ENCODE data around the gene ACAP1. TPM values are rescaled to one million over a fixed set of nuclear protein-coding genes. Genes with fewer than 3 reads are reported as not detected.

Gene ACAP1
- total and polyA plus RNA-seq, 9 of the 15 experiments (the other 6 are each of a cell fraction or from before 2014, with no cell fraction given): 0.15 to 8.5 (median 2.4) TPM

DNA sequence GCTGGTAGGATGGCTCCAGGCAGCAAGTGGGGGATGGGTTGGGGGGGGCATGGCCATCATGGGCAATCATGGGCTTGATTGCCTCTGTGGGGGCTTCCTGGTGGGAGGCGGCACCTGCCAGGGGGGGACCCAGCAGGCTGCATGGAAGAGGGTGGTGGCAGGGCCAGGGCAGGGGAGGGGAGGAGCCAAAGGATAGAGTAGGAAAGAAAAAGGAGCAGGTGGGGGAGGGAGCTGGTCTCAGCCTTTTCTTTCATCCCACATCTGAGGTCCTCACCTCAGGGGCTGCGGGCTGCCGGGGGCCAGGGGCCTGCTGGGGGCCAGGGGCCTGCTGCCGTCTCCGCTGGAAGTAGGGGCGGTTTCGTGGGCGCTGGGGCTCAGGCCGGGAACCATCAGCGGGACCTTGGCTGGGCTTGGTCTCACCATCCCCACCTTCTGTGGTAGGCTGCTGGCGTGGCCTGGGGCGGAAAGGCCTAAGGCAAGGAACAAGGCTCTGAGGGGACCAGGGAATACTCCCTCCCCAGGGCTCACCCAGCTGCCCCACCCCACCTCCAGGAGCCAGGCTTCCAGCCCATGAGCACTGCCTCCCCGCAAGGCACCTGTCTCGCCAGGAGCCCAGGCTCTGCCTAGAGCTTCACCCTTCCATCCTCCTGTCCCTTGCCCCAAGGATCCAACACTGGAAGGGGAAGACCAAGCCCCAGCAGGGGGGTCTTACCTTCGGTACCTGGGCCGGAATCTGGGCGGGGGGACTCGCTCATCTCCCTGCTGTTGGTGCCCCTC lies 46.9 kb upstream of the ACAP1 start:
- ChIA-PET POLR2A (interaction anchor here (0.7 to 0.8 kb wide), 2 partner anchors 15 to 19 kb away, joined by 3 read pairs; no protein-coding TSS in a partner anchor), CTCF (ENCODE audit: low intra/inter-chr PET ratio) (no interaction called here)
- Histone ChIP-seq H3K27me3 (ENCODE audit: control insufficient read depth in 2 of 2, insufficient read depth in 2 of 2, low read length in 2 of 2) (no peaks in the 10 kb centered on the region), H3K4me3 (no peak overlapping the region), H3K4me2 (ENCODE audit: insufficient read depth, low read length) (no peak overlapping the region), H3K9ac (ENCODE audit: insufficient read depth in 1 of 2, low read depth in 2 of 2, low read length in 2 of 2) (no peak overlapping the region), H4K20me1 (replicated peaks; ENCODE audit: control insufficient read depth, insufficient read depth, low read length) (no peaks in the 10 kb centered on the region), H3K9me3 (replicated peaks; ENCODE audit: control insufficient read depth, insufficient read depth, low read depth, low read length) (no peaks in the 10 kb centered on the region), H3K27ac (ENCODE audit: extremely low read depth, low read depth, low read length) (no peak overlapping the region), H3K4me1 (replicated peaks in 1 of 2; ENCODE audit: control insufficient read depth in 2 of 2, insufficient read depth in 2 of 2, low read length in 2 of 2) (peaks cover 11 to 33% of the 10 kb centered on the region in 2 experiments), H2AFZ (ENCODE audit: low read depth, low read length) (no peak overlapping the region), H3K36me3 (ENCODE audit: control insufficient read depth, insufficient read depth, low read length) (0 out of 3 replicates have a peak, but pooled peaks cover 3% of the 10 kb centered on the region), H3K79me2 (ENCODE audit: control insufficient read depth, insufficient read depth, low read length) (no peaks in the 10 kb centered on the region), H3K9me1 (ENCODE audit: control insufficient read depth, insufficient read depth, low read length) (no peaks in the 10 kb centered on the region)
- intact Hi-C loops (cut with micrococcal nuclease): no loop called here
- no TSS peak for BruUV-seq (replicated peaks)
- no peak for DNase-seq (ENCODE audit: extremely low read depth in 1 of 4, low spot score in 3 of 4)
- in situ Hi-C loops (cut with MboI): no loop called here
- WGBS (ENCODE audit: insufficient coverage, low coverage, missing lambda C conversion rate): 49% methylated on average over 5 of the region's 18 CpGs
- no peak for ATAC-seq
- FAIRE-seq: no peak
- no peak for TF ChIP-seq ESRRB (CRISPR knock-in tag; IDR thresholded peaks at IDR 0.05; ENCODE audit: borderline replicate concordance)
- no peak for TF ChIP-seq MYNN (IDR thresholded peaks at IDR 0.05)
- TF ChIP-seq MYNN (CRISPR knock-in tag; IDR thresholded peaks at IDR 0.05): no peak
- no peak for TF ChIP-seq TEAD4 (IDR thresholded peaks at IDR 0.05; ENCODE audit: low read length)
- TF ChIP-seq TEAD4 (CRISPR knock-in tag; IDR thresholded peaks at IDR 0.05; ENCODE audit: borderline replicate concordance): no peak
- TF ChIP-seq SMARCC2 (IDR thresholded peaks at IDR 0.05; ENCODE audit: low read depth): no peak
- no peak for TF ChIP-seq SREBF2 (CRISPR knock-in tag; IDR thresholded peaks at IDR 0.05)
- TF ChIP-seq, protein P1, sequence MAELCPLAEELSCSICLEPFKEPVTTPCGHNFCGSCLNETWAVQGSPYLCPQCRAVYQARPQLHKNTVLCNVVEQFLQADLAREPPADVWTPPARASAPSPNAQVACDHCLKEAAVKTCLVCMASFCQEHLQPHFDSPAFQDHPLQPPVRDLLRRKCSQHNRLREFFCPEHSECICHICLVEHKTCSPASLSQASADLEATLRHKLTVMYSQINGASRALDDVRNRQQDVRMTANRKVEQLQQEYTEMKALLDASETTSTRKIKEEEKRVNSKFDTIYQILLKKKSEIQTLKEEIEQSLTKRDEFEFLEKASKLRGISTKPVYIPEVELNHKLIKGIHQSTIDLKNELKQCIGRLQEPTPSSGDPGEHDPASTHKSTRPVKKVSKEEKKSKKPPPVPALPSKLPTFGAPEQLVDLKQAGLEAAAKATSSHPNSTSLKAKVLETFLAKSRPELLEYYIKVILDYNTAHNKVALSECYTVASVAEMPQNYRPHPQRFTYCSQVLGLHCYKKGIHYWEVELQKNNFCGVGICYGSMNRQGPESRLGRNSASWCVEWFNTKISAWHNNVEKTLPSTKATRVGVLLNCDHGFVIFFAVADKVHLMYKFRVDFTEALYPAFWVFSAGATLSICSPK (IDR thresholded peaks at IDR 0.05; ENCODE audit: borderline replicate concordance): no peak
- TF ChIP-seq CBFB (CRISPR knock-in tag; IDR thresholded peaks at IDR 0.05): no peak
- TF ChIP-seq, protein P2, sequence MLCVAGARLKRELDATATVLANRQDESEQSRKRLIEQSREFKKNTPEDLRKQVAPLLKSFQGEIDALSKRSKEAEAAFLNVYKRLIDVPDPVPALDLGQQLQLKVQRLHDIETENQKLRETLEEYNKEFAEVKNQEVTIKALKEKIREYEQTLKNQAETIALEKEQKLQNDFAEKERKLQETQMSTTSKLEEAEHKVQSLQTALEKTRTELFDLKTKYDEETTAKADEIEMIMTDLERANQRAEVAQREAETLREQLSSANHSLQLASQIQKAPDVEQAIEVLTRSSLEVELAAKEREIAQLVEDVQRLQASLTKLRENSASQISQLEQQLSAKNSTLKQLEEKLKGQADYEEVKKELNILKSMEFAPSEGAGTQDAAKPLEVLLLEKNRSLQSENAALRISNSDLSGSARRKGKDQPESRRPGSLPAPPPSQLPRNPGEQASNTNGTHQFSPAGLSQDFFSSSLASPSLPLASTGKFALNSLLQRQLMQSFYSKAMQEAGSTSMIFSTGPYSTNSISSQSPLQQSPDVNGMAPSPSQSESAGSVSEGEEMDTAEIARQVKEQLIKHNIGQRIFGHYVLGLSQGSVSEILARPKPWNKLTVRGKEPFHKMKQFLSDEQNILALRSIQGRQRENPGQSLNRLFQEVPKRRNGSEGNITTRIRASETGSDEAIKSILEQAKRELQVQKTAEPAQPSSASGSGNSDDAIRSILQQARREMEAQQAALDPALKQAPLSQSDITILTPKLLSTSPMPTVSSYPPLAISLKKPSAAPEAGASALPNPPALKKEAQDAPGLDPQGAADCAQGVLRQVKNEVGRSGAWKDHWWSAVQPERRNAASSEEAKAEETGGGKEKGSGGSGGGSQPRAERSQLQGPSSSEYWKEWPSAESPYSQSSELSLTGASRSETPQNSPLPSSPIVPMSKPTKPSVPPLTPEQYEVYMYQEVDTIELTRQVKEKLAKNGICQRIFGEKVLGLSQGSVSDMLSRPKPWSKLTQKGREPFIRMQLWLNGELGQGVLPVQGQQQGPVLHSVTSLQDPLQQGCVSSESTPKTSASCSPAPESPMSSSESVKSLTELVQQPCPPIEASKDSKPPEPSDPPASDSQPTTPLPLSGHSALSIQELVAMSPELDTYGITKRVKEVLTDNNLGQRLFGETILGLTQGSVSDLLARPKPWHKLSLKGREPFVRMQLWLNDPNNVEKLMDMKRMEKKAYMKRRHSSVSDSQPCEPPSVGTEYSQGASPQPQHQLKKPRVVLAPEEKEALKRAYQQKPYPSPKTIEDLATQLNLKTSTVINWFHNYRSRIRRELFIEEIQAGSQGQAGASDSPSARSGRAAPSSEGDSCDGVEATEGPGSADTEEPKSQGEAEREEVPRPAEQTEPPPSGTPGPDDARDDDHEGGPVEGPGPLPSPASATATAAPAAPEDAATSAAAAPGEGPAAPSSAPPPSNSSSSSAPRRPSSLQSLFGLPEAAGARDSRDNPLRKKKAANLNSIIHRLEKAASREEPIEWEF (CRISPR knock-in tag; IDR thresholded peaks at IDR 0.05): no peak
- no peak for TF ChIP-seq ZFP1 (CRISPR knock-in tag; IDR thresholded peaks at IDR 0.05)
- no peak for TF ChIP-seq GABPA (tag; conservative IDR thresholded peaks at IDR 0.05; ENCODE audit: low read depth)
- no peak for TF ChIP-seq RAD21 (CRISPR knock-in tag; conservative IDR thresholded peaks at IDR 0.05 in 1 of 2, IDR thresholded peaks at IDR 0.05 in 1 of 2)
- TF ChIP-seq SUPT5H (IDR thresholded peaks at IDR 0.05): no peak
- TF ChIP-seq FOSL1 (tag; conservative IDR thresholded peaks at IDR 0.05): no peak
- no peak for TF ChIP-seq ZNF184 (CRISPR knock-in tag; IDR thresholded peaks at IDR 0.05)
- TF ChIP-seq GTF2E2 (tag; IDR thresholded peaks at IDR 0.05): no peak

All from K562 (cell line).